ENCODE measurements around the gene BRSK2.

The BRSK2 gene

GRCh38 chr11:1457326-1457680 is 67.6 kb downstream of the BRSK2 start:
- no peaks in the 10 kb centered on the region for H3K9me3 ChIP-seq (ENCODE audit: control insufficient read depth in 2 of 2, low read length in 2 of 2)
- no peak overlapping the region for H3K9ac ChIP-seq (ENCODE audit: low read length in 2 of 2)
- peaks cover 39% of the 10 kb centered on the region for H3K4me1 ChIP-seq (ENCODE audit: control insufficient read depth, insufficient read depth, low read length)
- no peaks in the 10 kb centered on the region for H3K36me3 ChIP-seq (ENCODE audit: control insufficient read depth in 2 of 2, insufficient read depth in 2 of 2, low read length in 2 of 2)
- no peak overlapping the region for H3K27ac ChIP-seq (ENCODE audit: low read length)
- H3K27me3 ChIP-seq (ENCODE audit: control insufficient read depth in 1 of 2, insufficient read depth in 2 of 2, low read length in 2 of 2) = no peaks in the 10 kb centered on the region
- H3K4me3 ChIP-seq (ENCODE audit: low read length in 2 of 2) = no peak overlapping the region

- Histone ChIP-seq H3K4me1 (ENCODE audit: control insufficient read depth, insufficient read depth, low read length) (peaks cover 39% of the 10 kb centered on the region), H3K27me3 (ENCODE audit: control insufficient read depth in 1 of 2, insufficient read depth in 2 of 2, low read length in 2 of 2) (no peaks in the 10 kb centered on the region), H3K36me3 (ENCODE audit: control insufficient read depth in 2 of 2, insufficient read depth in 2 of 2, low read length in 2 of 2) (no peaks in the 10 kb centered on the region), H3K27ac (ENCODE audit: low read length) (peak overlapping the region; percentile 80), H3K9ac (ENCODE audit: low read length in 2 of 2) (peak overlapping the region in 1 of 2 donors; percentile 21), H3K4me3 (ENCODE audit: low read length in 2 of 2) (no peak overlapping the region), H3K9me3 (ENCODE audit: control insufficient read depth in 2 of 2, low read length in 2 of 2) (no peaks in the 10 kb centered on the region)
Measured at GRCh38 chr11:1457856-1458255, 68.1 kb downstream of the BRSK2 start.

GRCh38 chr11:1458340-1459218 is 68.8 kb downstream of the BRSK2 start:
- Histone ChIP-seq H3K4me3 (ENCODE audit: low read length in 2 of 2) (peak overlapping the region in 1 of 2 donors; percentile 22), H3K27ac (ENCODE audit: low read length) (peak overlapping the region; percentile 80), H3K27me3 (ENCODE audit: control insufficient read depth in 1 of 2, insufficient read depth in 2 of 2, low read length in 2 of 2) (no peaks in the 10 kb centered on the region), H3K9ac (ENCODE audit: low read length in 2 of 2) (no peak overlapping the region), H3K4me1 (ENCODE audit: control insufficient read depth, insufficient read depth, low read length) (peaks cover 37% of the 10 kb centered on the region), H3K9me3 (ENCODE audit: control insufficient read depth in 2 of 2, low read length in 2 of 2) (no peaks in the 10 kb centered on the region), H3K36me3 (ENCODE audit: control insufficient read depth in 2 of 2, insufficient read depth in 2 of 2, low read length in 2 of 2) (no peaks in the 10 kb centered on the region)

- Histone ChIP-seq H3K27me3 (ENCODE audit: control insufficient read depth in 1 of 2, insufficient read depth in 2 of 2, low read length in 2 of 2) (no peaks in the 10 kb centered on the region), H3K4me1 (ENCODE audit: control insufficient read depth, insufficient read depth, low read length) (peaks cover 34% of the 10 kb centered on the region), H3K4me3 (ENCODE audit: low read length in 2 of 2) (peak overlapping the region in 1 of 2 donors; percentile 29), H3K9ac (ENCODE audit: low read length in 2 of 2) (peak overlapping the region in 1 of 2 donors; percentile 29), H3K36me3 (ENCODE audit: control insufficient read depth in 2 of 2, insufficient read depth in 2 of 2, low read length in 2 of 2) (no peaks in the 10 kb centered on the region), H3K9me3 (ENCODE audit: control insufficient read depth in 2 of 2, low read length in 2 of 2) (no peaks in the 10 kb centered on the region), H3K27ac (ENCODE audit: low read length) (peak overlapping the region; percentile 80)
Measured at GRCh38 chr11:1459219-1459575, 69.5 kb downstream of the BRSK2 start.

- Histone ChIP-seq H3K36me3 (ENCODE audit: control insufficient read depth in 2 of 2, insufficient read depth in 2 of 2, low read length in 2 of 2) (no peaks in the 10 kb centered on the region), H3K4me1 (ENCODE audit: control insufficient read depth, insufficient read depth, low read length) (peaks cover 34% of the 10 kb centered on the region), H3K9ac (ENCODE audit: low read length in 2 of 2) (peak overlapping the region; percentile 22 to 29), H3K27ac (ENCODE audit: low read length) (peak overlapping the region; percentile 80), H3K4me3 (ENCODE audit: low read length in 2 of 2) (peak overlapping the region in 1 of 2 donors; percentile 29), H3K9me3 (ENCODE audit: control insufficient read depth in 2 of 2, low read length in 2 of 2) (no peaks in the 10 kb centered on the region), H3K27me3 (ENCODE audit: control insufficient read depth in 1 of 2, insufficient read depth in 2 of 2, low read length in 2 of 2) (no peaks in the 10 kb centered on the region)
Measured at GRCh38 chr11:1459764-1460395, 70.1 kb downstream of the BRSK2 start.

- peak overlapping the region in 1 of 2 donors; percentile 57 for H3K4me3 ChIP-seq (ENCODE audit: low read length in 2 of 2)
- no peaks in the 10 kb centered on the region for H3K9me3 ChIP-seq (ENCODE audit: control insufficient read depth in 2 of 2, low read length in 2 of 2)
- H3K4me1 ChIP-seq (ENCODE audit: control insufficient read depth, insufficient read depth, low read length) = peaks cover 34% of the 10 kb centered on the region
- peak overlapping the region; percentile 80 for H3K27ac ChIP-seq (ENCODE audit: low read length)
- peaks cover 0 to 2% of the 10 kb centered on the region in 2 donors for H3K36me3 ChIP-seq (ENCODE audit: control insufficient read depth in 2 of 2, insufficient read depth in 2 of 2, low read length in 2 of 2)
- H3K27me3 ChIP-seq (ENCODE audit: control insufficient read depth in 1 of 2, insufficient read depth in 2 of 2, low read length in 2 of 2) = no peaks in the 10 kb centered on the region
- H3K9ac ChIP-seq (ENCODE audit: low read length in 2 of 2) = peak overlapping the region; percentile 27 to 62
Measured at GRCh38 chr11:1460396-1460985, 70.8 kb downstream of the BRSK2 start.

- peak overlapping the region; percentile 27 to 62 for H3K9ac ChIP-seq (ENCODE audit: low read length in 2 of 2)
- peaks cover 34% of the 10 kb centered on the region for H3K4me1 ChIP-seq (ENCODE audit: control insufficient read depth, insufficient read depth, low read length)
- no peaks in the 10 kb centered on the region for H3K27me3 ChIP-seq (ENCODE audit: control insufficient read depth in 1 of 2, insufficient read depth in 2 of 2, low read length in 2 of 2)
- no peaks in the 10 kb centered on the region for H3K9me3 ChIP-seq (ENCODE audit: control insufficient read depth in 2 of 2, low read length in 2 of 2)
- H3K4me3 ChIP-seq (ENCODE audit: low read length in 2 of 2) = peak overlapping the region in 1 of 2 donors; percentile 57
- H3K27ac ChIP-seq (ENCODE audit: low read length) = peak overlapping the region; percentile 80
- H3K36me3 ChIP-seq (ENCODE audit: control insufficient read depth in 2 of 2, insufficient read depth in 2 of 2, low read length in 2 of 2) = peaks cover 0 to 5% of the 10 kb centered on the region in 2 donors
Measured at GRCh38 chr11:1460986-1461825, 71.5 kb downstream of the BRSK2 start.

GRCh38 chr11:1461826-1462697 is 72.3 kb downstream of the BRSK2 start:
- Histone ChIP-seq H3K4me3 (ENCODE audit: low read length in 2 of 2) (no peak overlapping the region), H3K36me3 (ENCODE audit: control insufficient read depth in 2 of 2, insufficient read depth in 2 of 2, low read length in 2 of 2) (peaks cover 0 to 5% of the 10 kb centered on the region in 2 donors), H3K9me3 (ENCODE audit: control insufficient read depth in 2 of 2, low read length in 2 of 2) (no peaks in the 10 kb centered on the region), H3K27me3 (ENCODE audit: control insufficient read depth in 1 of 2, insufficient read depth in 2 of 2, low read length in 2 of 2) (no peaks in the 10 kb centered on the region), H3K27ac (ENCODE audit: low read length) (peak overlapping the region; percentile 80), H3K9ac (ENCODE audit: low read length in 2 of 2) (no peak overlapping the region), H3K4me1 (ENCODE audit: control insufficient read depth, insufficient read depth, low read length) (peaks cover 37% of the 10 kb centered on the region)

GRCh38 chr11:1462698-1462975 is 72.9 kb downstream of the BRSK2 start:
- Histone ChIP-seq H3K4me3 (ENCODE audit: low read length in 2 of 2) (no peak overlapping the region), H3K27me3 (ENCODE audit: control insufficient read depth in 1 of 2, insufficient read depth in 2 of 2, low read length in 2 of 2) (no peaks in the 10 kb centered on the region), H3K9ac (ENCODE audit: low read length in 2 of 2) (no peak overlapping the region), H3K9me3 (ENCODE audit: control insufficient read depth in 2 of 2, low read length in 2 of 2) (no peaks in the 10 kb centered on the region), H3K27ac (ENCODE audit: low read length) (no peak overlapping the region), H3K4me1 (ENCODE audit: control insufficient read depth, insufficient read depth, low read length) (peaks cover 37% of the 10 kb centered on the region), H3K36me3 (ENCODE audit: control insufficient read depth in 2 of 2, insufficient read depth in 2 of 2, low read length in 2 of 2) (peaks cover 0 to 8% of the 10 kb centered on the region in 2 donors)

- Histone ChIP-seq H3K4me3 (ENCODE audit: low read length in 2 of 2) (no peak overlapping the region), H3K9ac (ENCODE audit: low read length in 2 of 2) (no peak overlapping the region), H3K27ac (ENCODE audit: low read length) (peak overlapping the region; percentile 41), H3K36me3 (ENCODE audit: control insufficient read depth in 2 of 2, insufficient read depth in 2 of 2, low read length in 2 of 2) (peaks cover 0 to 8% of the 10 kb centered on the region in 2 donors), H3K9me3 (ENCODE audit: control insufficient read depth in 2 of 2, low read length in 2 of 2) (no peaks in the 10 kb centered on the region), H3K4me1 (ENCODE audit: control insufficient read depth, insufficient read depth, low read length) (peaks cover 34% of the 10 kb centered on the region), H3K27me3 (ENCODE audit: control insufficient read depth in 1 of 2, insufficient read depth in 2 of 2, low read length in 2 of 2) (no peaks in the 10 kb centered on the region)
Measured at GRCh38 chr11:1463056-1463455, 73.3 kb downstream of the BRSK2 start.
